GM23338 (cell line): ENCODE results near the gene NOTCH1. TPM values are rescaled to one million over a fixed set of nuclear protein-coding genes. Genes with fewer than 3 reads are reported as not detected.

Experiments used
- ATAC-seq: fragments of 200-7000 bp; cut with Tn5 transposase; 3 replicates; pipeline ENCODE4 v1.9.1; 2020
- DNase-seq: peaks from one replicate; pipeline ENCODE4 v3.0.0-alpha.2; 2015; ENCODE audit warnings: low spot score
- H2AFZ ChIP-seq: fragments of 200-600 bp; sonication (generic); 2 replicates; pipeline ENCODE4 v1.8.0; 2016; ENCODE audit warnings: antibody characterized with exemption, mild to moderate bottlenecking, moderate library complexity
- H3F3A ChIP-seq: fragments of 200-600 bp; sonication (generic); replicated peaks from 2 replicates; pipeline ENCODE4 v1.8.0; 2017; ENCODE audit warnings: antibody characterized with exemption, mixed run types, low read depth
- H3K27ac ChIP-seq: fragments of 200-600 bp; sonication (generic); 2 replicates; pipeline ENCODE4 v1.6.1; 2016; ENCODE audit warnings: low read depth
- H3K27me3 ChIP-seq: fragments of 200-600 bp; sonication (generic); 2 replicates; pipeline ENCODE4 v1.8.0; 2016; ENCODE audit warnings: mild to moderate bottlenecking, mixed run types, moderate library complexity; ENCODE audit not compliant: insufficient read depth
- H3K36me3 ChIP-seq: fragments of 200-600 bp; sonication (generic); 2 replicates; pipeline ENCODE4 v1.8.0; 2016; ENCODE audit warnings: mild to moderate bottlenecking; ENCODE audit not compliant: insufficient read depth
- H3K4me1 ChIP-seq: fragments of 200-600 bp; sonication (generic); 2 replicates; pipeline ENCODE4 v1.8.0; 2016; ENCODE audit warnings: mild to moderate bottlenecking, moderate library complexity; ENCODE audit not compliant: insufficient read depth
- H3K4me2 ChIP-seq: fragments of 200-600 bp; sonication (generic); 2 replicates; pipeline ENCODE4 v1.7.1; 2017; ENCODE audit warnings: mixed run types
- H3K4me3 ChIP-seq: fragments of 200-600 bp; sonication (generic); 2 replicates; pipeline ENCODE4 v1.6.1; 2016; ENCODE audit warnings: mixed run types
- H3K79me2 ChIP-seq: fragments of 200-600 bp; sonication (generic); replicated peaks from 2 replicates; pipeline ENCODE4 v1.8.0; 2017; ENCODE audit warnings: mild to moderate bottlenecking; ENCODE audit not compliant: insufficient read depth
- H3K9me2 ChIP-seq: fragments of 200-600 bp; sonication (generic); 2 replicates; pipeline ENCODE4 v1.8.0; 2017; ENCODE audit not compliant: insufficient read depth
- H4K20me1 ChIP-seq: fragments of 200-600 bp; sonication (generic); replicated peaks from 2 replicates; pipeline ENCODE4 v1.8.0; 2017; ENCODE audit warnings: mild to moderate bottlenecking; ENCODE audit not compliant: insufficient read depth
- H3K27ac Mint-ChIP-seq: 2 replicates; pipeline ENCODE4 v1.8.0; 2020; ENCODE audit warnings: inconsistent platforms, mild to moderate bottlenecking, moderate library complexity, mixed read lengths
- H3K27me3 Mint-ChIP-seq: 3 replicates; pipeline ENCODE4 v1.8.0; 2022; ENCODE audit warnings: low read depth, mild to moderate bottlenecking, moderate library complexity, mixed read lengths, inconsistent platforms; ENCODE audit not compliant: insufficient read depth, poor library complexity
- H3K36me3 Mint-ChIP-seq: 3 replicates; pipeline ENCODE4 v1.8.0; 2021; ENCODE audit warnings: low read depth, mild to moderate bottlenecking, inconsistent platforms, moderate library complexity, mixed read lengths
- H3K4me1 Mint-ChIP-seq: 3 replicates; pipeline ENCODE4 v1.8.0; 2020; ENCODE audit warnings: mild to moderate bottlenecking, inconsistent platforms, mixed read lengths
- H3K4me3 Mint-ChIP-seq: 3 replicates; pipeline ENCODE4 v1.8.0; 2021; ENCODE audit warnings: moderate library complexity, mild to moderate bottlenecking, inconsistent platforms, mixed read lengths
- H3K9me3 Mint-ChIP-seq: 3 replicates; pipeline ENCODE4 v1.8.0; 2020; ENCODE audit warnings: moderate library complexity, mild to moderate bottlenecking, inconsistent platforms, mixed read lengths
- CREB1 ChIP-seq: fragments of 250-450 bp; sonication (Bioruptor Pico); IDR thresholded peaks from 2 replicates; pipeline ENCODE4 v1.5.0; 2020; ENCODE audit warnings: low read depth, mild to moderate bottlenecking, moderate library complexity
- NANOG ChIP-seq: IDR thresholded peaks from 2 replicates; pipeline ENCODE4 v1.6.1; 2016; ENCODE audit warnings: antibody characterized with exemption, borderline replicate concordance
- POLR2AphosphoS5 ChIP-seq: IDR thresholded peaks from 2 replicates; pipeline ENCODE4 v1.6.1; 2016; ENCODE audit warnings: antibody characterized with exemption, low read depth
- STAT1 ChIP-seq: IDR thresholded peaks from one replicate; pipeline ENCODE4 v1.6.1; 2016; ENCODE audit warnings: antibody characterized with exemption; ENCODE audit not compliant: unreplicated experiment
- ZNF114 ChIP-seq: fragments of 250-450 bp; sonication (Bioruptor Pico); IDR thresholded peaks from 2 replicates; pipeline ENCODE4 v1.5.0; 2020; ENCODE audit warnings: mild to moderate bottlenecking, moderate library complexity
- polyA plus RNA-seq: library from polyadenylated mRNA; unstranded; fragments of >200 nt; fragmentation: Nextera tagmentation; extraction: Ambion mirVana; gene quantifications from 2 replicates; pipeline ENCODE4 v1.2.1, GENCODE V29; 2016
- total RNA-seq: library from RNA; depleted of rRNA; stranded (reverse); fragments of >200 nt; shearing (Covaris generic); gene quantifications from 2 replicates; pipeline ENCODE4 v1.2.3, GENCODE V29; 2014
- TF ChIP-seq, protein P1 (sequence below): IDR thresholded peaks from one replicate; pipeline ENCODE4 v1.6.1; 2018; ENCODE audit warnings: antibody characterized with exemption; ENCODE audit not compliant: unreplicated experiment
- TF ChIP-seq, protein P2 (sequence below): IDR thresholded peaks from 2 replicates; pipeline ENCODE4 v1.6.1; 2016; ENCODE audit warnings: antibody characterized with exemption
- TF ChIP-seq, protein P3 (sequence below), 2 experiments: fragments of 200-600 bp in 1 of 2; sonication (generic) in 1 of 2; conservative IDR thresholded peaks; 2 replicates each; pipeline versions ENCODE4 v1.5.1 to v1.6.1; 2016 to 2017; ENCODE audit warnings: antibody characterized with exemption in 2 of 2, low read depth in 2 of 2, mild to moderate bottlenecking in 2 of 2, moderate library complexity in 1 of 2
- TF ChIP-seq, protein P4 (sequence below): fragments of 250-450 bp; sonication (Bioruptor Pico); IDR thresholded peaks from 2 replicates; pipeline ENCODE4 v1.5.0; 2020; ENCODE audit warnings: mild to moderate bottlenecking, moderate library complexity

The NOTCH1 gene
- total and polyA plus RNA-seq, 2 experiments from 2014 or later: 9.9 to 97.2 TPM

DNA sequence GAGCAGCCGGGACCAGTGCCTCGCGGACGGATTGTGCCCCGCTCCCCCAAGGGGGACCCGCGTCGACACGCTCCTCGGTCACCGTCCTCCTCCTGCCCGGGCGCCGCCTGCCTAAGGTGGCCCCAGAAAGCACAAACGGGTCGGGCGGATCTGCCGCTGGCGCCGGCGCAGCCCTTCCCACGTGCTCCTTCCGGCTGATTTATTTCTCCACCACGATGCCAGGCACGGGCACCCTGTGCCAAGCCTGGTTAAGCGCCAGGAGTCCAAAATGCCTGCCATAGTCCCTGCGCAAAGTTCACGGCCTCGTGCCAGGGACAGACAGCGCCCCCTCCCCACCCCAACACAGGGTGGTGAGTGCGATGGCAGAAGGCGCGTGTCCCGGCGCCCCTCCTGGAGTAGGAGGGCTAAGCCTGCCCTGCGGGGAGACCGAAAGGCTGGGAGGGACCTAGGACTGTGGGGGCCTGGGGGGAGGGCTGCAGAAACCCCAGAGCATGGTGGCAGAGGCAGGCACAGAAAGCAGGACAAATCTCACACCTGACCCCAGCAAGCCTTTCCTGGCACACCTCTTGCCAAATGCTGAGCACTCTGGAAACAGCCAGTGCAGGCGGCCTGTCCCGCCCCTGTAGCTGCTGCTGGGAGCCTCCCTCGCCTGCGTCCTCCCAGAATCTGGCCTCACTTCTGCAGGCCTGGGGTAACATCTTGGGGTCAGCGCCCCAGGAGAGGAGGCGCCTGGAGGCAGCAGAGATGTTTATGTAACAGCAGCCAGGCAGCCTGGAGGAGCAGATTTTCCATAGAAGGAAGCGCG is 1.1 kb upstream of the NOTCH1 start:
- Mint-ChIP-seq H3K4me3 (peak overlapping the region; percentile 75), H3K27ac (no peak overlapping the region), H3K36me3 (peaks cover 12% of the 10 kb centered on the region), H3K4me1 (peaks cover 52% of the 10 kb centered on the region), H3K27me3 (peaks cover 16% of the 10 kb centered on the region), H3K9me3 (no peaks in the 10 kb centered on the region)
- Histone ChIP-seq H3K27ac (peak overlapping the region; percentile 72), H3K27me3 (no peaks in the 10 kb centered on the region), H3K4me1 (peaks cover 14% of the 10 kb centered on the region), H3K36me3 (no peaks in the 10 kb centered on the region), H3K4me3 (peak overlapping the region; percentile 67), H3K4me2 (peak overlapping the region; percentile 87), H2AFZ (0 out of 2 replicates have a peak overlapping the region, but pooled peaks have one; percentile 14), H4K20me1 (peaks cover 11% of the 10 kb centered on the region), H3F3A (no peaks in the 10 kb centered on the region), H3K79me2 (peaks cover 32% of the 10 kb centered on the region), H3K9me2 (no peaks in the 10 kb centered on the region)
- peak; percentile 13 for ATAC-seq
- DNase-seq: peak; percentile 61
- TF ChIP-seq NANOG (no peak), CREB1 (CRISPR knock-in tag) (no peak), POLR2AphosphoS5 (0 out of 2 replicates have a peak, but pooled peaks have one; percentile 31), ZNF114 (CRISPR knock-in tag) (no peak), STAT1 (no peak)
- TF ChIP-seq, protein P1, sequence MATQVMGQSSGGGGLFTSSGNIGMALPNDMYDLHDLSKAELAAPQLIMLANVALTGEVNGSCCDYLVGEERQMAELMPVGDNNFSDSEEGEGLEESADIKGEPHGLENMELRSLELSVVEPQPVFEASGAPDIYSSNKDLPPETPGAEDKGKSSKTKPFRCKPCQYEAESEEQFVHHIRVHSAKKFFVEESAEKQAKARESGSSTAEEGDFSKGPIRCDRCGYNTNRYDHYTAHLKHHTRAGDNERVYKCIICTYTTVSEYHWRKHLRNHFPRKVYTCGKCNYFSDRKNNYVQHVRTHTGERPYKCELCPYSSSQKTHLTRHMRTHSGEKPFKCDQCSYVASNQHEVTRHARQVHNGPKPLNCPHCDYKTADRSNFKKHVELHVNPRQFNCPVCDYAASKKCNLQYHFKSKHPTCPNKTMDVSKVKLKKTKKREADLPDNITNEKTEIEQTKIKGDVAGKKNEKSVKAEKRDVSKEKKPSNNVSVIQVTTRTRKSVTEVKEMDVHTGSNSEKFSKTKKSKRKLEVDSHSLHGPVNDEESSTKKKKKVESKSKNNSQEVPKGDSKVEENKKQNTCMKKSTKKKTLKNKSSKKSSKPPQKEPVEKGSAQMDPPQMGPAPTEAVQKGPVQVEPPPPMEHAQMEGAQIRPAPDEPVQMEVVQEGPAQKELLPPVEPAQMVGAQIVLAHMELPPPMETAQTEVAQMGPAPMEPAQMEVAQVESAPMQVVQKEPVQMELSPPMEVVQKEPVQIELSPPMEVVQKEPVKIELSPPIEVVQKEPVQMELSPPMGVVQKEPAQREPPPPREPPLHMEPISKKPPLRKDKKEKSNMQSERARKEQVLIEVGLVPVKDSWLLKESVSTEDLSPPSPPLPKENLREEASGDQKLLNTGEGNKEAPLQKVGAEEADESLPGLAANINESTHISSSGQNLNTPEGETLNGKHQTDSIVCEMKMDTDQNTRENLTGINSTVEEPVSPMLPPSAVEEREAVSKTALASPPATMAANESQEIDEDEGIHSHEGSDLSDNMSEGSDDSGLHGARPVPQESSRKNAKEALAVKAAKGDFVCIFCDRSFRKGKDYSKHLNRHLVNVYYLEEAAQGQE: no peak
- TF ChIP-seq, protein P2, sequence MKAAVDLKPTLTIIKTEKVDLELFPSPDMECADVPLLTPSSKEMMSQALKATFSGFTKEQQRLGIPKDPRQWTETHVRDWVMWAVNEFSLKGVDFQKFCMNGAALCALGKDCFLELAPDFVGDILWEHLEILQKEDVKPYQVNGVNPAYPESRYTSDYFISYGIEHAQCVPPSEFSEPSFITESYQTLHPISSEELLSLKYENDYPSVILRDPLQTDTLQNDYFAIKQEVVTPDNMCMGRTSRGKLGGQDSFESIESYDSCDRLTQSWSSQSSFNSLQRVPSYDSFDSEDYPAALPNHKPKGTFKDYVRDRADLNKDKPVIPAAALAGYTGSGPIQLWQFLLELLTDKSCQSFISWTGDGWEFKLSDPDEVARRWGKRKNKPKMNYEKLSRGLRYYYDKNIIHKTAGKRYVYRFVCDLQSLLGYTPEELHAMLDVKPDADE: no peak
- TF ChIP-seq, protein P3, sequence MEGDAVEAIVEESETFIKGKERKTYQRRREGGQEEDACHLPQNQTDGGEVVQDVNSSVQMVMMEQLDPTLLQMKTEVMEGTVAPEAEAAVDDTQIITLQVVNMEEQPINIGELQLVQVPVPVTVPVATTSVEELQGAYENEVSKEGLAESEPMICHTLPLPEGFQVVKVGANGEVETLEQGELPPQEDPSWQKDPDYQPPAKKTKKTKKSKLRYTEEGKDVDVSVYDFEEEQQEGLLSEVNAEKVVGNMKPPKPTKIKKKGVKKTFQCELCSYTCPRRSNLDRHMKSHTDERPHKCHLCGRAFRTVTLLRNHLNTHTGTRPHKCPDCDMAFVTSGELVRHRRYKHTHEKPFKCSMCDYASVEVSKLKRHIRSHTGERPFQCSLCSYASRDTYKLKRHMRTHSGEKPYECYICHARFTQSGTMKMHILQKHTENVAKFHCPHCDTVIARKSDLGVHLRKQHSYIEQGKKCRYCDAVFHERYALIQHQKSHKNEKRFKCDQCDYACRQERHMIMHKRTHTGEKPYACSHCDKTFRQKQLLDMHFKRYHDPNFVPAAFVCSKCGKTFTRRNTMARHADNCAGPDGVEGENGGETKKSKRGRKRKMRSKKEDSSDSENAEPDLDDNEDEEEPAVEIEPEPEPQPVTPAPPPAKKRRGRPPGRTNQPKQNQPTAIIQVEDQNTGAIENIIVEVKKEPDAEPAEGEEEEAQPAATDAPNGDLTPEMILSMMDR (conservative IDR thresholded peaks at IDR 0.05; ENCODE audit: low read depth in 2 of 2): 0 out of 4 replicates have a peak, but pooled peaks of 1 of the 2 experiments have one; percentile 9
- TF ChIP-seq, protein P4, sequence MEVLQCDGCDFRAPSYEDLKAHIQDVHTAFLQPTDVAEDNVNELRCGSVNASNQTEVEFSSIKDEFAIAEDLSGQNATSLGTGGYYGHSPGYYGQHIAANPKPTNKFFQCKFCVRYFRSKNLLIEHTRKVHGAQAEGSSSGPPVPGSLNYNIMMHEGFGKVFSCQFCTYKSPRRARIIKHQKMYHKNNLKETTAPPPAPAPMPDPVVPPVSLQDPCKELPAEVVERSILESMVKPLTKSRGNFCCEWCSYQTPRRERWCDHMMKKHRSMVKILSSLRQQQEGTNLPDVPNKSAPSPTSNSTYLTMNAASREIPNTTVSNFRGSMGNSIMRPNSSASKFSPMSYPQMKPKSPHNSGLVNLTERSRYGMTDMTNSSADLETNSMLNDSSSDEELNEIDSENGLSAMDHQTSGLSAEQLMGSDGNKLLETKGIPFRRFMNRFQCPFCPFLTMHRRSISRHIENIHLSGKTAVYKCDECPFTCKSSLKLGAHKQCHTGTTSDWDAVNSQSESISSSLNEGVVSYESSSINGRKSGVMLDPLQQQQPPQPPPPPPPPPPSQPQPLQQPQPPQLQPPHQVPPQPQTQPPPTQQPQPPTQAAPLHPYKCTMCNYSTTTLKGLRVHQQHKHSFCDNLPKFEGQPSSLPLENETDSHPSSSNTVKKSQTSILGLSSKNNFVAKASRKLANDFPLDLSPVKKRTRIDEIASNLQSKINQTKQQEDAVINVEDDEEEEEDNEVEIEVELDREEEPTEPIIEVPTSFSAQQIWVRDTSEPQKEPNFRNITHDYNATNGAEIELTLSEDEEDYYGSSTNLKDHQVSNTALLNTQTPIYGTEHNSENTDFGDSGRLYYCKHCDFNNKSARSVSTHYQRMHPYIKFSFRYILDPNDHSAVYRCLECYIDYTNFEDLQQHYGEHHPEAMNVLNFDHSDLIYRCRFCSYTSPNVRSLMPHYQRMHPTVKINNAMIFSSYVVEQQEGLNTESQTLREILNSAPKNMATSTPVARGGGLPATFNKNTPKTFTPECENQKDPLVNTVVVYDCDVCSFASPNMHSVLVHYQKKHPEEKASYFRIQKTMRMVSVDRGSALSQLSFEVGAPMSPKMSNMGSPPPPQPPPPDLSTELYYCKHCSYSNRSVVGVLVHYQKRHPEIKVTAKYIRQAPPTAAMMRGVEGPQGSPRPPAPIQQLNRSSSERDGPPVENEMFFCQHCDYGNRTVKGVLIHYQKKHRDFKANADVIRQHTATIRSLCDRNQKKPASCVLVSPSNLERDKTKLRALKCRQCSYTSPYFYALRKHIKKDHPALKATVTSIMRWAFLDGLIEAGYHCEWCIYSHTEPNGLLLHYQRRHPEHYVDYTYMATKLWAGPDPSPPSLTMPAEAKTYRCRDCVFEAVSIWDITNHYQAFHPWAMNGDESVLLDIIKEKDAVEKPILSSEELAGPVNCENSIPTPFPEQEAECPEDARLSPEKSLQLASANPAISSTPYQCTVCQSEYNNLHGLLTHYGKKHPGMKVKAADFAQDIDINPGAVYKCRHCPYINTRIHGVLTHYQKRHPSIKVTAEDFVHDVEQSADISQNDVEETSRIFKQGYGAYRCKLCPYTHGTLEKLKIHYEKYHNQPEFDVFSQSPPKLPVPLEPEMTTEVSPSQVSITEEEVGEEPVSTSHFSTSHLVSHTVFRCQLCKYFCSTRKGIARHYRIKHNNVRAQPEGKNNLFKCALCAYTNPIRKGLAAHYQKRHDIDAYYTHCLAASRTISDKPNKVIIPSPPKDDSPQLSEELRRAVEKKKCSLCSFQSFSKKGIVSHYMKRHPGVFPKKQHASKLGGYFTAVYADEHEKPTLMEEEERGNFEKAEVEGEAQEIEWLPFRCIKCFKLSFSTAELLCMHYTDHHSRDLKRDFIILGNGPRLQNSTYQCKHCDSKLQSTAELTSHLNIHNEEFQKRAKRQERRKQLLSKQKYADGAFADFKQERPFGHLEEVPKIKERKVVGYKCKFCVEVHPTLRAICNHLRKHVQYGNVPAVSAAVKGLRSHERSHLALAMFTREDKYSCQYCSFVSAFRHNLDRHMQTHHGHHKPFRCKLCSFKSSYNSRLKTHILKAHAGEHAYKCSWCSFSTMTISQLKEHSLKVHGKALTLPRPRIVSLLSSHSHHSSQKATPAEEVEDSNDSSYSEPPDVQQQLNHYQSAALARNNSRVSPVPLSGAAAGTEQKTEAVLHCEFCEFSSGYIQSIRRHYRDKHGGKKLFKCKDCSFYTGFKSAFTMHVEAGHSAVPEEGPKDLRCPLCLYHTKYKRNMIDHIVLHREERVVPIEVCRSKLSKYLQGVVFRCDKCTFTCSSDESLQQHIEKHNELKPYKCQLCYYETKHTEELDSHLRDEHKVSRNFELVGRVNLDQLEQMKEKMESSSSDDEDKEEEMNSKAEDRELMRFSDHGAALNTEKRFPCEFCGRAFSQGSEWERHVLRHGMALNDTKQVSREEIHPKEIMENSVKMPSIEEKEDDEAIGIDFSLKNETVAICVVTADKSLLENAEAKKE: no peak
